T1000 (cell line): ENCODE measurements around the gene CAMK4.

ENCODE experiments used
- DNase-seq: peaks from one replicate; lab custom pipeline; 2025; ENCODE audit warnings: mixed read lengths; lab: John Stamatoyannopoulos, UW

Gene CAMK4

GRCh38 chr5:111486926-111487325 lies 262.7 kb downstream of the CAMK4 start:
- DNase-seq, result no peak

- no peak for DNase-seq
Measured at GRCh38 chr5:111488353-111488752, 264.2 kb downstream of the CAMK4 start.

GRCh38 chr5:111493031-111493430 lies 268.8 kb downstream of the CAMK4 start:
- no peak for DNase-seq

GRCh38 chr5:111494355-111494999 lies 270.3 kb downstream of the CAMK4 start:
- no peak for DNase-seq

GRCh38 chr5:111495159-111495558 lies 271.0 kb downstream of the CAMK4 start:
- DNase-seq, result no peak

GRCh38 chr5:111498346-111498745 lies 274.2 kb downstream of the CAMK4 start:
- DNase-seq, result no peak

- no peak for DNase-seq
Measured at GRCh38 chr5:111502956-111503355, 278.8 kb downstream of the CAMK4 start.

GRCh38 chr5:111505096-111505495 lies 280.9 kb downstream of the CAMK4 start:
- no peak for DNase-seq

- DNase-seq, result no peak
Measured at GRCh38 chr5:111507276-111507675, 283.1 kb downstream of the CAMK4 start.

GRCh38 chr5:111509119-111509518 lies 284.9 kb downstream of the CAMK4 start:
- DNase-seq, result no peak

GRCh38 chr5:111511174-111511830 lies 287.1 kb downstream of the CAMK4 start:
- no peak for DNase-seq

- no peak for DNase-seq
Measured at GRCh38 chr5:111511831-111512374, 287.7 kb downstream of the CAMK4 start.

GRCh38 chr5:111512375-111513130 lies 288.4 kb downstream of the CAMK4 start, which contains the start of gene STARD4:
Gene STARD4 (minus strand): TSS chr5:111512535. CDS start chr5:111507433, 5,102 bp downstream.
- DNase-seq, result peak; percentile 88

- no peak for DNase-seq
Measured at GRCh38 chr5:111513131-111513520, 288.9 kb downstream of the CAMK4 start.

- no peak for DNase-seq
Measured at GRCh38 chr5:111514087-111514486, 289.9 kb downstream of the CAMK4 start.

GRCh38 chr5:111517853-111518501 lies 293.8 kb downstream of the CAMK4 start:
- no peak for DNase-seq

- DNase-seq, result no peak
Measured at GRCh38 chr5:111518777-111519176, 294.6 kb downstream of the CAMK4 start.

- no peak for DNase-seq
Measured at GRCh38 chr5:111520908-111521307, 296.7 kb downstream of the CAMK4 start.

- no peak for DNase-seq
Measured at GRCh38 chr5:111528056-111528455, 303.9 kb downstream of the CAMK4 start.

GRCh38 chr5:111530298-111530740 lies 306.1 kb downstream of the CAMK4 start:
- no peak for DNase-seq

GRCh38 chr5:111532886-111533582 lies 308.9 kb downstream of the CAMK4 start:
- DNase-seq, result no peak
